K562 (cell line): ENCODE results near the gene FERMT3.

ENCODE experiments used
- CREB5 ChIP-seq: fragments of 250-450 bp; sonication (Bioruptor Pico); IDR thresholded peaks from 2 replicates; pipeline ENCODE4 v1.5.0; 2020; ENCODE audit warnings: mild to moderate bottlenecking
- HMGXB4 ChIP-seq: sonication (generic); formaldehyde crosslinking; IDR thresholded peaks from 2 replicates; pipeline ENCODE4 v1.8.1; 2023; ENCODE audit warnings: mild to moderate bottlenecking, missing genetic modification reagents
- MEIS2 ChIP-seq: fragments of 450-650 bp; IDR thresholded peaks from 2 replicates; pipeline ENCODE4 v1.6.1; 2014; ENCODE audit warnings: mild to moderate bottlenecking; ENCODE audit not compliant: partially characterized antibody

- TF ChIP-seq CREB5 (CRISPR knock-in tag) (no peak), MEIS2 (no peak), HMGXB4 (CRISPR knock-in tag) (no peak)
Measured at GRCh38 chr11:64263021-64263946, 56.8 kb downstream of the FERMT3 start.
